HG03571 (cell line): Measurements from ENCODE around the gene TRDN.
"Not testable (repeated sequence)": the region's sequence is repeated elsewhere in the genome, so short reads cannot be mapped to it uniquely, and the experiment has no call there.

Experiments
- ATAC-seq: cut with Tn5 transposase; IDR thresholded peaks from one replicate; pipeline ENCODE4 v1.9.1; 2021; ENCODE audit not compliant: unreplicated experiment

Gene TRDN

DNA sequence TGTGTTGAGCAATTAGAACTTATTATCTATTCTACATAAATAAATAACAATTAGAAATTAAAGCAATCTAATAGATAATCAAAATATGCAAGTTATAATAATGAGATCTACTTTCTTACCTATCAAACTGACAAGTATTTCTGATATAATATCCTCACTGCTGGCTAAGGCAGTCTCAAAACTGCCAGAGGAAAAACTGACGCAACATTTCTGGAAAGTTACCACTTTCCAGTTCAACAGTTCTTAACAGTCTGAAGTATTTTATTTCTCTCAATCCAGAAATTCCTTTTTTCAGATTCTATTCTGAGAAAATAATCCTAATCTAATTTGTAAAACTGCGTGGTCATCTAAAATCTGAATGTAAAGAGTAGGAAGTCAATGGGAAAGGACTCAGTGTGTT is 121.0 kb downstream of the TRDN start:
- ATAC-seq, result no peak

DNA sequence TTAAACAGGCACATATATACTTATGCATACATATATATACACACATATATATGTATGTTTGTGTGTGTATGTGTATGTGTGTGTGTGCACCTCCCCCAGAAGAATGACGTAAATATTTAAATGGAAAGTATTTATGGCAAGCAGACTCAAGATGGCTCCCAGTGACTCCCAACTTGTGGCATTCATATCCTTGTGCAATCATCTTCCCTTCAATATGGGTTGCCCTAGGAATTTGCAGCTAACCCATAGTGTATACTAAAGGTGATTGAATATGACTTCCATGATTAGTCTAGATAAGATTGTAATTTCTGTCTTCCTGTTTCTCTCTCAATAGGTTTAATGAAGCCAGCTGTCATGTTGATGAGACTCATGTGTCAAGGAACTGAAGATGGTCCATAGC is 127.6 kb downstream of the TRDN start:
- no peak for ATAC-seq

GRCh38 chr6:123508290-123508689 is 128.5 kb downstream of the TRDN start:
- no peak for ATAC-seq

GRCh38 chr6:123507582-123507981 is 129.2 kb downstream of the TRDN start:
- no peak for ATAC-seq

DNA sequence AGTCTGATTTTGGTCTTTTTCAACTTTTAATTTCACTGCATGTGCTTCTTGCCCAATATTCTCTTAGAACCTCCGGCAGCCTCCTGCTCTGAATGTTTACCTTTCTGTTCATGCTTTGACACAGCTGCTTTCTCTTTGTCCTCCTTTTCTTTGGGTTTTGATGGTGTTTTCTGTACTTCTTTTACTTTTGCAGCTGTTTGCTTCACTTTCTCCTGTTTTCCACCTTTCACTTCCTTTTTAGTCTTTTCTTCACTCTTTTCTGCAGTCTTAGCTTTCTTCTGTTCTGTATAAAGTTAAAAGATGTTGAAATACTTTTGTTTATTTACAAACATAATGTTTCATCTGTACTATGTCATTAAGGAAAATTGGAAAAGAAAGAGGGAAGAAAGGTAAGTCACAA is 133.1 kb downstream of the TRDN start:
- ATAC-seq, result no peak

DNA sequence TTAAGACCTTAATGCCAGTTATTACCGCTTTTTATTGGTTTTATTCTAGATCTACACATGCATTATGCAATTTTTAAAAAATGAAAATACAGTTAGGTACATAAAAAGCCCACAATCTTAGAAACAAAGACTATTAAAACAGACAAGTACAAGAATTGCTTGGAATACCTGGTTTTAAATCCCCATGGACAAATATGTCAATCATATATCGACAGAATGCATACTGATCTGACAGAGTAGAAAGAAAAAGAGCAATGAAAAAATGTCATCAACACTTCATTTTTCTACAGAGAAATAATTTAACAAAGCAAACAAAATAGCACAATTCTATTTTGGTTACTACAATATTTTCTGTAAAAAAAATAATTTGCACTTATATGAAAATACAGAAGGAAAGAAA is 139.7 kb downstream of the TRDN start:
- no peak for ATAC-seq

DNA sequence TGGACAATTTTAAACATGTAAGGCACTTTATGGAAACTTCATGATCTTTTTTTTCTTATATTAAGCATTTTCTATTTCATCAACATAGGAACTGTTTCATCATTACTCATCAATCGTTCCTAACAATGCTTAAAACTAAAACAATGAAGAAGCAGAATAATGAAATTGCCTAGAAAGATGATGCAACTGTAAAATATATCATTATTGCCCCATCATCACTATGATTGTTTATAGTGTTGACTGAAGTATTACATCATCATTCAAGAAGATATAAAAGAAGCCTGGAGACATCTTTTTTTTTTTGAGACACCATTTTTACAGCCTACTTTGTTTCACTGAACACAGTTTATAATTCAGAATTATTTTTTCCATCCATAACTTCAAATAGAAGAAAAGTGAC is 147.2 kb downstream of the TRDN start:
- no peak for ATAC-seq

- ATAC-seq, result no peak
These were observed 155.8 kb downstream of the TRDN start for GRCh38 chr6:123480986-123481385.

GRCh38 chr6:123472025-123472702 is 164.6 kb downstream of the TRDN start:
- ATAC-seq, result not testable (repeated sequence)

- no peak for ATAC-seq
These were observed 169.4 kb downstream of the TRDN start for GRCh38 chr6:123467392-123467791.

GRCh38 chr6:123462152-123462551 is 174.6 kb downstream of the TRDN start:
- ATAC-seq, result no peak

- ATAC-seq, result no peak
These were observed 178.5 kb downstream of the TRDN start for GRCh38 chr6:123458218-123458617.

DNA sequence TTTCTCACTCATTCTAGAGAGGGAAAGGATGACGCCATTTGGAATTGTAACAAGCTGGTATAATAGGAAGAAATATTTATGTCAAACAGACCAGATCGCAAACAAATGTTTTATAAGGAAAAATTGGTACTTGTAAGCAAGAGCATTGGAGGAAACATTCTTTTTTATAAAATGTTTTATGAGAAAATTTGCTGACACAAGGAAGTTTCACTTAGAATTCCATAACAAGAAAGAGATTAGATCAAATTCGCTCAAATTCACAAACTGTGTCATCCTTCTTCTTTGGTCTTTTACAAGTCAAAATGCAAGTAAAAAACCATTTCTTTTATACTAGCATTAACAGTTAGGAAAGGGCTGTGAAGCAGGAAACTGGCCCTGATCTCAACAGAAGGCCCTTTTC is 179.9 kb downstream of the TRDN start:
- ATAC-seq, result no peak

DNA sequence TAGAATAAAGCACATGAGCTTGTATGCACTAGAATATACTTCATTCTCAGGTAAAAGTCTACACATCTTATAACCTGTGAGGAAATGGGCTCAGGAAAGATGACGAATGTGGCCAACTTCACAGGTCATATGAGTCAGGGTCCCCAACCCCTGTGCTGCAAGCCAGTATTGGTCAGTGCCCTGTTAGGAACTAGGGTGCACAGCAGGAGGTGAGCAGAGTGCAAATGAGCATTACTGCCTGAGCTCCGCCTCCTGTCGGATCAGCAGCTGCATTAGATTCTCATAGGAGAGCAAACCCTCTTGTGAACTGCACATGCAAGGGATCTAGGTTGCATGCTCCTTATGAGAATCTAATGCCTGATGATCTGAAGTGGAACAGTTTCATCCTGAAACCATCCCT is 182.3 kb downstream of the TRDN start:
- no peak for ATAC-seq

DNA sequence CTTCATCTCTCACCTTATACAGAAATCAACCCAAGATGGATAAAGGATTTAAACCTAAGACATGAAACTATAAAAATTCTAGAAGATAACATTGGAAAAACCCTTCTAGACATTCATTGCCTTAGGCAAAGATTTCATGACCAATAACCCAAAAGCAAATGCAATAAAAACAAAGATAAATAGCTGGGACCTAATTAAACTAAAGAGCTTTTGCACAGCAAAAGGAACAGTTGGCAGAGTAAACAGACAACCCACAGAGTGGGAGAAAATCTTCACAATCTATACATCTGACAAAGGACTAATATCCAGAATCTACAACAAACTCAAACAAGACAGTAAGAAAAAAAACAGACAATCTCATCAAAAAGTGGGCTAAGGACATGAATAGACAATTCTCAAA is 183.7 kb downstream of the TRDN start:
- not testable (repeated sequence) for ATAC-seq

DNA sequence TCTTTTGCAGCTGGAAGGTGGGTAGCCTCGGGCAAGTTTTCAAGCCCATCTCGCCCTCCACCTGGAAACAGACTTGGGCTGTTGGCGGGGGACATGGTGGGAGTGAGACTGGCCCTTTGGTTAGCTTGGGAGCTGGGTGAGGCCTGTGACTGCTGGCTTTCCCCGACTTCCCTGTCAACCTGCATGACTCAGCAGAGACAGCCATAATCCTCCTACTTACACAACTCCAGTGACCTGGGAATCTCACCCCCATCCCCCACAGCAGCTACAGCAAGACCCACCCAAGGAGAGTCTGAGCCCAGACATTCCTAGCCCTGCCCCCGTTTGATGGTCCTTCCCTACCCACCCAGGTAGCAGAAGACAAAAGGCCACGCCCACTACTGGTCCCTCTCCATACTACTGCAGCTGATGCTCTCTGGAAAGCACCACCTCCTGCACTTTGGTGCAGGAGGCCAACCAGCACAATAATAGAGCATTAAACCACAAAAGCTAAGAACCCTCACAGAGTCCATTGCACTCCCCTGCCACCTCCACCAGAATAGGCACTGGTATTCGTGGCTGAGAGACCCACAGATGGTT is 188.4 kb downstream of the TRDN start:
- ATAC-seq, result no peak

DNA sequence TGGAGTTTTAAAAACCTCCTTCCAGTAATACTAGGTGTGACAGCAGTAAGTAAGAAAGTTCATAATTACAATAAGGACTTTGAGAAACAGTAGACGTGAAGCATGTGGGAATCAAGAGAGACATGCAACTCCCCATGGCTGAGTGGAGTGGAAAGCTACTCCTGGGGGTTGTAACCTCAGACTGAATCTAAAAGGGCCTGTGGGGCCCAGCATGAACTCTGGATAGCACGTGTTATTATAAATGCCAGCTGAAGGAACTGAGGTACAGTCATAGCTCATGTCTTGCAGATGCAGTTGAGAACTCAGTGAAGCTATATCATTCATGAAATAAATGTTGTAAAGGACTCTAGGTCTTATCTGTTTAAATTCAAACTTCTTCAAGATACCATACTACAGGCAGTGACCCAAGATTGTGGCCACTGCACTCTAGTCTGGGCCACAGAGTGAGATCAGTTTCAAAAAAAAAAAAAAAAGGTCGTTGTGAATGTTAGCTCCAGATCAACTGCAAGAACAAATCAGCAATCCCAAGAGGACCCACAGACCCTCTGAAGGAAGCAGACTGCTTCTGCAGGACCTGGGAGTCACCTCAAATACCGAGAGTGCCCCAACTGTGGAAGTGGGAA is 189.3 kb downstream of the TRDN start:
- no peak for ATAC-seq

GRCh38 chr6:123439371-123439770 is 197.4 kb downstream of the TRDN start:
- no peak for ATAC-seq

DNA sequence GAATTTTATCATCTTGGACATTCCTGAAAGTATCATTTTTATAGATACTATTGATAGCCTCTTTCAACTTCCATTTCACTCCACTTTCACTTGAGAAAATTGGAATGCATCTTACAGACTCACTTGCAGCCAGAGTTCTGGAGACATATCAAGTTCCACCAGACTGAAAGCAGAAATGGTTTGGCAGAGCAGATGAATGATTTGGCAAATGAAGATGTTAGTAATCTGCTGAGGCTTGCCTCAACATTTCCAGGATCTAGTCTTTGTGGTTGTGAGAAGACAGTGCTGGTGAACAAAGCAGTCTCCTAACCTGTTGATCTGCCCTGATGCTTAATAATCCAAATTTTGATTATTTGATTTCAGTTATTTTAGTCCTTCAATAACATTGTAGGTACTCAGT is 202.6 kb downstream of the TRDN start:
- ATAC-seq, result no peak

- ATAC-seq, result no peak
These were observed 205.8 kb downstream of the TRDN start for GRCh38 chr6:123430970-123431369.

GRCh38 chr6:123427008-123427407 is 209.7 kb downstream of the TRDN start:
- no peak for ATAC-seq

- ATAC-seq, result no peak
These were observed 213.6 kb downstream of the TRDN start for GRCh38 chr6:123423130-123423529.

DNA sequence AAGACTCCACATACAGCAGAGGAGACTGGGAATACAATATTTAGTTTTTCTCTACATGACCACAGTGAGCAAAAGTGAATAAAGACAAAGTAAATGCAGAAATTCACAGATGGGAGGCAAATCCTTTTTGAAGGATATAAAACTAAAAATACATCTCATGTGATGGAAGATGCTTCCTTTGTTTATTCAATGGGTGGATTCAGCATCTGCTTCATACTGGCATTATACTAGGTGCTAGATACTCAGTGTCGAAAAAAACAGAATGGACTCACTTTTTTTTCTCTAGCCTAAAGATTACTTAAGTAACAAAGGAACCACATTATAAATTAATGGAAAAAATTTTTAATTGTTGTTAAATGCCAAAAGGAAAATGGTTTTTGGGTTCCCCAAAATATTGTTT is 216.2 kb downstream of the TRDN start:
- no peak for ATAC-seq
